GM23338 (cell line): ENCODE data around the gene CISH.

ENCODE experiments used
- CREB1 ChIP-seq: fragments of 250-450 bp; sonication (Bioruptor Pico); IDR thresholded peaks from 2 replicates; pipeline ENCODE4 v1.5.0; 2020; ENCODE audit warnings: low read depth, mild to moderate bottlenecking, moderate library complexity
- CTCF ChIP-seq, 2 experiments: fragments of 200-600 bp in 1 of 2; sonication (generic) in 1 of 2; conservative IDR thresholded peaks; 2 replicates each; pipeline versions ENCODE4 v1.5.1 to v1.6.1; 2016 to 2017; ENCODE audit warnings: antibody characterized with exemption in 2 of 2, low read depth in 2 of 2, mild to moderate bottlenecking in 2 of 2, moderate library complexity in 1 of 2
- EZH2 ChIP-seq: fragments of 200-600 bp; sonication (generic); IDR thresholded peaks from one replicate; pipeline ENCODE4 v1.8.0; 2017; ENCODE audit warnings: antibody characterized with exemption, mild to moderate bottlenecking, low read depth; ENCODE audit not compliant: unreplicated experiment
- EZH2phosphoT487 ChIP-seq: fragments of 200-600 bp; sonication (generic); IDR thresholded peaks from one replicate; pipeline ENCODE4 v1.8.1; 2018; ENCODE audit warnings: antibody characterized with exemption; ENCODE audit not compliant: unreplicated experiment
- NANOG ChIP-seq: IDR thresholded peaks from 2 replicates; pipeline ENCODE4 v1.6.1; 2016; ENCODE audit warnings: antibody characterized with exemption, borderline replicate concordance
- POLR2AphosphoS5 ChIP-seq: IDR thresholded peaks from 2 replicates; pipeline ENCODE4 v1.6.1; 2016; ENCODE audit warnings: antibody characterized with exemption, low read depth
- REST ChIP-seq: IDR thresholded peaks from one replicate; pipeline ENCODE4 v1.6.1; 2018; ENCODE audit warnings: antibody characterized with exemption; ENCODE audit not compliant: unreplicated experiment

GRCh38 chr3:50582083-50582482, 29.5 kb downstream of the CISH start:
- no peak for TF ChIP-seq CTCF (conservative IDR thresholded peaks at IDR 0.05; ENCODE audit: low read depth in 2 of 2)
- TF ChIP-seq REST, result no peak
- TF ChIP-seq EZH2, result no peak
- no peak for TF ChIP-seq POLR2AphosphoS5
- no peak for TF ChIP-seq EZH2phosphoT487
- TF ChIP-seq CREB1 (CRISPR knock-in tag), result no peak
- TF ChIP-seq NANOG, result no peak
